ENCODE results near the gene ACTN4.
A peak's percentile ranks its signal among the peaks of the same experiment; 100 is the strongest.

Gene ACTN4

DNA sequence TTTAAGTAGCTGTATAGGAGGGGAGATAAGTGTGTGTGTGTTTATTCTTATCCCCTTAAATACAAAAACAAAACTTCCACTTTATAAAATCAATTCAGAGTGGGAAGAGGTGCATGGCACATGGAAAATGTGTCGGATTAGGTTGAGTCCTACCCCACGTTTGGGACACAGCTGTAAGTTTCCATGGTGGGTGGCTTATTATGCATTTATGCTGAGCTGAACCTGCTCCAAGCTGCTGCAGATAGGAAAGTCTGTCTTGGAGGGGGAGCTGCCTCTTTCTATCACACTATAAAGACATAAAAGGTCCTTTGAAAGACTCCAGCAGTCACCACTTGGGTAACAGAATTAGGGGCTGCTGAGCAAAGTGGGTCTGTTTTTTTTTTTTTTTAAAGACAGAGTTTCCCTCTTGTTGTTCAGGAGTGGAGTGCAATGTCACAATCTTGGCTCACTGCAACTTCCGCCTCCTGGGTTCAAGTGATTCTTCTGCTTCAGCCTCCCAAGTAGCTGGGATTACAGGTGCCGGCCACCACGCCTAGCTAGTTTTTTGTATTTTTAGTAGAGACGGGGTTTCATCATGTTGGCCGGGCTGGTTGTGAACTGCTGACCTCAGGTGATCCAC, 15.2 kb downstream of the ACTN4 start:
- TF ChIP-seq, protein P1, sequence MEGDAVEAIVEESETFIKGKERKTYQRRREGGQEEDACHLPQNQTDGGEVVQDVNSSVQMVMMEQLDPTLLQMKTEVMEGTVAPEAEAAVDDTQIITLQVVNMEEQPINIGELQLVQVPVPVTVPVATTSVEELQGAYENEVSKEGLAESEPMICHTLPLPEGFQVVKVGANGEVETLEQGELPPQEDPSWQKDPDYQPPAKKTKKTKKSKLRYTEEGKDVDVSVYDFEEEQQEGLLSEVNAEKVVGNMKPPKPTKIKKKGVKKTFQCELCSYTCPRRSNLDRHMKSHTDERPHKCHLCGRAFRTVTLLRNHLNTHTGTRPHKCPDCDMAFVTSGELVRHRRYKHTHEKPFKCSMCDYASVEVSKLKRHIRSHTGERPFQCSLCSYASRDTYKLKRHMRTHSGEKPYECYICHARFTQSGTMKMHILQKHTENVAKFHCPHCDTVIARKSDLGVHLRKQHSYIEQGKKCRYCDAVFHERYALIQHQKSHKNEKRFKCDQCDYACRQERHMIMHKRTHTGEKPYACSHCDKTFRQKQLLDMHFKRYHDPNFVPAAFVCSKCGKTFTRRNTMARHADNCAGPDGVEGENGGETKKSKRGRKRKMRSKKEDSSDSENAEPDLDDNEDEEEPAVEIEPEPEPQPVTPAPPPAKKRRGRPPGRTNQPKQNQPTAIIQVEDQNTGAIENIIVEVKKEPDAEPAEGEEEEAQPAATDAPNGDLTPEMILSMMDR (IDR thresholded peaks at IDR 0.05), result no peak
- TF ChIP-seq ZFX (IDR thresholded peaks at IDR 0.05; ENCODE audit: borderline replicate concordance), result no peak
- H3K27ac ChIP-seq, result peak overlapping the region; percentile 90

DNA sequence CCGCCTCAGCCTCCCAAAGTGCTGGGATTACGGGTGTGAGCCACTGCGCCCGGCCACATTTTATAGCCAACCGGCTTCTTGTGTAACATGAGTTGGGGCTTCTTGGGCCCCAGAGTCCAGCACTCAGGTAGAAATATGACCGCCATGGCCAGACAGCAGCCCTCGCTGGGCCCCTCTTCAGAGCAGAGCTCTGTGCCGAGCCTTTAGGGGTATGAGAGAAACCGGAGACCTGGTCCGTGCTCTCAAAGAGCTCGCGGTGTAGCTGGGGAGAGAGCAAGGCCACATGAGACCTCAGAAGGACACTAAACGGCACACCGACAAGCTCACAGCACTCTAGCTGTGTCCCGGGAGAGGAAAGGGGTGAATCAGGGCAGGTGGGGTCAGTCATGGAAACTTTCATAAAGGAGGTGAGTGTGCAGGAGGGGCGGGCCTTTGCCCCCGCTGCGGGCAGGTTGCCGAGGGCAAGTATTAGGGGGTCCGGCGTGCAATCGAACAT, 15.8 kb downstream of the ACTN4 start:
- H3K27ac ChIP-seq, result peak overlapping the region; percentile 90
- TF ChIP-seq, protein P1 (IDR thresholded peaks at IDR 0.05), result no peak
- no peak for TF ChIP-seq ZFX (IDR thresholded peaks at IDR 0.05; ENCODE audit: borderline replicate concordance)

DNA sequence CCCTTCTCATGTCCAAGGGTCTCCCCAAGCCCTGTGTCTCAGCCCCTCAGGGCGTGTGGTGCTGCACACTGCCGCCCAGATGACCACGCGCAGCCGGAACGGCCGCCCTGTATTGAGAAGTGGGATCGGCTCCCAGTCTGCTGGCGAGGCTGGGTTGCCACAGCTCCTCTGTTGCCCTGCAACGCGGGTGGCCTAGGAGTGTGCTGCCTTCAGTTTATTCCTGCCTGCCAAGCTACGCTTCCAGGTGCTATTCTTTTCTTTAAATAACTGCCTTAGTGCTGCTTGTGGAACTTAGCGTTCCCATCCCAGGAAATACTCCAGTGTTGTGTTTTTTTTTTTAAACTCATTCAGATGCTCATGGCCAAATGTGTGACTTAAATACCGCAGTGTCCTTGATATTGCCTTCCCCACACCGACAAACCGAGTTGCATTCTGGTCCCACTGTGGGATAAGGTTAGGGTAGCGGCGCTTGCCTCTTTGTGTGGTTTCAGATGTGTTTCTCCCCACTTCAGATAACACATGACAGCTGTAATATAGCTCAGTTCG, 16.6 kb downstream of the ACTN4 start:
- TF ChIP-seq, protein P1 (IDR thresholded peaks at IDR 0.05), result no peak
- no peak for TF ChIP-seq ZFX (IDR thresholded peaks at IDR 0.05; ENCODE audit: borderline replicate concordance)
- no peak overlapping the region for H3K27ac ChIP-seq

DNA sequence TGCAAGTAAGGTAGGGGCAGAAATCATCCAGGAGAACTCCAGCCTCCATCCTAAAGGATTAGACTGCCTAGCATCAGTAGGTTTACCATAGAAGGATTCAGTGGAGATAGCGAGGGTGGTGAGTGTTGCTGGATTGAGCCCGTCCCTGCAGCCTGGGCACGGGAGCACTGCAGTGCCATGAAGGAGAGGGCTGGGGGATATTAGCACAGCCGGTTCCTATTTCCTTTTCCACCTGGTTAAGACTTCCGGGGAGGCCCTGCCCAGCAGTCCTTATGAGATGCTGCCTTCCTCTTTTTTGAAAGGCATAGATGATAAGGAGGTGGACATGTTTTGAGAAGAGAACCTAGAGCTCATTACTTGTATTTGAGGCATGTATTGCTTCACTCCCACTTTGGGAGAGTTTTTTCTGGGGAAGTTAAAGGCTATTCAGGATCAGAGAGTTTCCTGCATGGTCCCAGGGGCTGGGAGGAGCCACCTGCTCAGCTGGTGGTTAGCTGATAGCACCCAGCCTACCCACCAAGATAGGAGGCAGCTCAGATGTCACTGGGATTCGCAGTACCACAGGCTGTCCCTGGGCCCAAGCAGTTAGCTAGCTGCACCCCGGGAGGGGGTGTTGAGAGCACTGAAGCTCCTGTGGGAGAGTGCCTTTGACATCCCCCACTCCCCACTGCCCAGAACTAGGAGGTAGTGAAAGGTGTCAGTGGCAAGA, 17.2 kb downstream of the ACTN4 start:
- TF ChIP-seq ZFX (IDR thresholded peaks at IDR 0.05; ENCODE audit: borderline replicate concordance), result no peak
- TF ChIP-seq, protein P1 (IDR thresholded peaks at IDR 0.05), result no peak
- peak overlapping the region; percentile 33; the same call in 1 of the 2 replicates for H3K27ac ChIP-seq

DNA sequence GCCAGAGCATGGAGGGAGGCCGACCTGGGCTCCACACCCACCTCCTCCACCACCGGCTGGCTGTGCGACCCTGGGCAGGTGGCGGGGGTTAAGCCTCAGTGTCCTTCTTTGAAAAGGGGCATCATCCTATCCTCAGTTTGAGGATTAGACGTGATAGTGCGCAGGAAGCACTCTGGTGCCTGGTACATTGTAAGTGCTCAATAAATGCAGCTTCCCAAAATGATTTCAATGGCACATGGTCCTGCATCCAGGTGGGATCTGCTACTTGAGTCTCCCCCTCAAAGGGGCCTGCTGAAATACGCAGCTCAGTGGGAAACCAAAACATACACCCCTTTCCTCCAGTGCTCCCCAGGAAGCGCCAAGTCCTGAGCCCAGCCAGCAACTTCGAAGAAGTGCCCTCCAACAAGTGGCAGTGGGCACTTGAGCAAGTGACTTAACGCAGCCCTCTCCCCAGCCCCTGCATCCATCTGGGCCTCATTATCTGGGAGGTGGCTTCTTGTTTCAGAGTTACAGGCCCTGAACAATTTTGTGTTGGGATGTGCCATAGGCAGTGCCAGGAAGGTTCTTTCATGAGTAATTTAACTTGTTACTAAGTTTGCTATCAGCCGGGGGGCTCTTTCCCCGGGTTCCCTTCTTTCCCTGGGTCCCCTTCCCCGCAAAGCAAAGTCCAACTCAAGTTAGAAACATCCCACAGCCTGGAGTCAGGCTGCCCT, 17.9 kb downstream of the ACTN4 start:
- peak overlapping the region; percentile 33; the same call in 1 of the 2 replicates for H3K27ac ChIP-seq
- no peak for TF ChIP-seq ZFX (IDR thresholded peaks at IDR 0.05; ENCODE audit: borderline replicate concordance)
- TF ChIP-seq, protein P1 (IDR thresholded peaks at IDR 0.05), result no peak

DNA sequence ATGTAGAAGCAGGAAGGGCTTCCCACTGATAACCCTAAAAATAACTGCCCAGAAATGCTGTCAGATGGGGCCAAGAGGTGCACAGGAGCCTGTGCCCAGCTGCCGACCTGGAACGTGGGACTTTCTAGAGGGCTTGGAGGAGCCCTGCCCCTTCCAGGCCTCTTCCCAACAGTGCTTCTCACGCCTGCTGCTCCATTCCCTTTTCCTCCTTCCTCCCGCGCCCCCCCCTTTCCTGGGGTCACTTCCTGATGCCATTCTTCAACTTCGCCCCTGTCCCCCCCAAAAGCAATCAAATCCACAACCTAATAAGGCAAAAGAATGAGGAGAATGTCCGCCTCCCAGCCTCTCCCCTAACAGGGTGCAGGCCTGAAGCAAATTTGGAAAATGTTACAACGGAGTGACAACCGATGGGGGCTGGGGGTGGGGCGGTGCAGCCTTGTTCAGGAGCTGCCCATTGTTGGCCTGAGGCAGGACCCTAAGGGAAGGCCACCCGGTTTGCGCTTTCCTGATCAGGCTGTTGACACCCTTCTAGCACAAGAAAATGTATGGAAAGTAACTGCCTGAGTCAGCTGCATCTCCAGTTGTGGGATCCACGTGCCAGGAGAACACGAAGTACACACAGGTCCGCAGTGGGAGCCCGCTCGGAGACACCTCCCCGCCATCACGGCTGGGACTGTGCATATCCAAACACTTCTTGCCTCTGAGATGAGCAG, 18.7 kb downstream of the ACTN4 start:
- no peak for TF ChIP-seq ZFX (IDR thresholded peaks at IDR 0.05; ENCODE audit: borderline replicate concordance)
- TF ChIP-seq, protein P1 (IDR thresholded peaks at IDR 0.05), result no peak
- peak overlapping the region; percentile 33; the same call in 1 of the 2 replicates for H3K27ac ChIP-seq
